HG02588 (cell line): ENCODE data around the gene GRIN2C.

Experiments used
- ATAC-seq: cut with Tn5 transposase; IDR thresholded peaks from one replicate; pipeline ENCODE4 v1.9.1; 2021; ENCODE audit warnings: mild to moderate bottlenecking, moderate library complexity; ENCODE audit not compliant: unreplicated experiment

The GRIN2C gene

GRCh38 chr17:74822939-74823367 lies 36.7 kb downstream of the GRIN2C start:
- ATAC-seq: no peak

GRCh38 chr17:74822335-74822938 lies 37.2 kb downstream of the GRIN2C start:
- ATAC-seq: no peak

GRCh38 chr17:74821655-74822334 lies 37.9 kb downstream of the GRIN2C start:
- ATAC-seq: no peak

- ATAC-seq: no peak
These were observed 39.8 kb downstream of the GRIN2C start for GRCh38 chr17:74819801-74820436.

GRCh38 chr17:74818291-74818938 lies 41.3 kb downstream of the GRIN2C start:
- ATAC-seq: no peak

GRCh38 chr17:74816905-74817620 lies 42.6 kb downstream of the GRIN2C start:
- ATAC-seq: no peak

- ATAC-seq: no peak
These were observed 43.9 kb downstream of the GRIN2C start for GRCh38 chr17:74815550-74816370.

GRCh38 chr17:74815067-74815466 lies 44.6 kb downstream of the GRIN2C start:
- no peak for ATAC-seq

GRCh38 chr17:74814453-74814852 lies 45.2 kb downstream of the GRIN2C start:
- ATAC-seq: no peak

- no peak for ATAC-seq
These were observed 47.3 kb downstream of the GRIN2C start for GRCh38 chr17:74812109-74813009.

- no peak for ATAC-seq
These were observed 48.8 kb downstream of the GRIN2C start for GRCh38 chr17:74810699-74811485.

GRCh38 chr17:74808714-74809430 lies 50.8 kb downstream of the GRIN2C start:
- no peak for ATAC-seq

GRCh38 chr17:74807925-74808324 lies 51.8 kb downstream of the GRIN2C start:
- no peak for ATAC-seq

GRCh38 chr17:74807441-74807840 lies 52.2 kb downstream of the GRIN2C start:
- ATAC-seq: no peak

GRCh38 chr17:74806334-74806733 lies 53.4 kb downstream of the GRIN2C start:
- no peak for ATAC-seq

GRCh38 chr17:74805591-74805991 lies 54.1 kb downstream of the GRIN2C start:
- ATAC-seq: no peak

GRCh38 chr17:74804683-74805082 lies 55.0 kb downstream of the GRIN2C start:
- no peak for ATAC-seq

GRCh38 chr17:74803971-74804370 lies 55.7 kb downstream of the GRIN2C start:
- no peak for ATAC-seq
